ENCODE data around the gene ATP7A. TPM values are rescaled to one million over a fixed set of nuclear protein-coding genes. Genes with fewer than 3 reads are reported as not detected.

The ATP7A gene
- total and polyA plus RNA-seq, 9 of the 15 experiments (the other 6 are each of a cell fraction or from before 2014, with no cell fraction given), result 7.8 to 22.7 (median 11.6) TPM

- H3K4me3 ChIP-seq, result no peak overlapping the region
- intact Hi-C loops (cut with micrococcal nuclease) (loop anchor here (5.0 kb wide), 1 partner anchor 36 kb away; no protein-coding TSS in a partner anchor), in situ Hi-C loops (cut with MboI) (no loop called here)
- no peaks in the 10 kb centered on the region for H3K36me3 ChIP-seq (ENCODE audit: control insufficient read depth, insufficient read depth, low read length)
- H4K20me1 ChIP-seq (replicated peaks; ENCODE audit: control insufficient read depth, insufficient read depth, low read length), result no peaks in the 10 kb centered on the region
- BruUV-seq (replicated peaks), result no TSS peak
- H3K79me2 ChIP-seq (ENCODE audit: control insufficient read depth, insufficient read depth, low read length), result peaks cover 81% of the 10 kb centered on the region
- peak overlapping the region; percentile 15; the same call in 1 of the 2 replicates for H3K4me2 ChIP-seq (ENCODE audit: insufficient read depth, low read length)
- ChIA-PET POLR2A (interaction anchor here (1.0 to 1.3 kb wide), 4 partner anchors 9 to 35 kb away, joined by 3 to 4 read pairs (median 3); no protein-coding TSS in a partner anchor), CTCF (ENCODE audit: low intra/inter-chr PET ratio) (interaction anchor here (0.6 kb wide), 1 partner anchor 213 kb away, joined by 3 read pairs; no protein-coding TSS in a partner anchor)
- H3K27me3 ChIP-seq (ENCODE audit: control insufficient read depth in 2 of 2, insufficient read depth in 2 of 2, low read length in 2 of 2), result no peaks in the 10 kb centered on the region
- FAIRE-seq (peak; percentile 56), DNase-seq (ENCODE audit: extremely low read depth in 1 of 4, low spot score in 3 of 4) (no peak), ATAC-seq (peak; percentile 56)
- no peaks in the 10 kb centered on the region; a peak in 1 of 5 replicates for H3K4me1 ChIP-seq (replicated peaks in 1 of 2; ENCODE audit: control insufficient read depth in 2 of 2, insufficient read depth in 2 of 2, low read length in 2 of 2)
- H3K9ac ChIP-seq (ENCODE audit: insufficient read depth in 1 of 2, low read depth in 2 of 2, low read length in 2 of 2), result no peak overlapping the region
- peak overlapping the region; percentile 34 for H3K27ac ChIP-seq (ENCODE audit: extremely low read depth, low read depth, low read length)
- H2AFZ ChIP-seq (ENCODE audit: low read depth, low read length), result no peak overlapping the region
- H3K9me3 ChIP-seq (replicated peaks; ENCODE audit: control insufficient read depth, insufficient read depth, low read depth, low read length), result no peaks in the 10 kb centered on the region; the same call in 1 of the 2 replicates
- WGBS (ENCODE audit: insufficient coverage, low coverage, missing lambda C conversion rate), result 14% methylated on average over 1 of the region's 1 CpG
- no peaks in the 10 kb centered on the region for H3K9me1 ChIP-seq (ENCODE audit: control insufficient read depth, insufficient read depth, low read length)
- no peak for TF ChIP-seq ZBTB7A (IDR thresholded peaks at IDR 0.05; ENCODE audit: borderline replicate concordance, control insufficient read depth, low read depth, low read length)
- TF ChIP-seq ZNF311 (CRISPR knock-in tag; IDR thresholded peaks at IDR 0.05), result no peak
- TF ChIP-seq ZNF740 (CRISPR knock-in tag; IDR thresholded peaks at IDR 0.05), result no peak
- no peak for TF ChIP-seq ZNF740 (tag; IDR thresholded peaks at IDR 0.05)
- no peak for TF ChIP-seq CBX5 (IDR thresholded peaks at IDR 0.05; ENCODE audit: borderline replicate concordance, low read depth)
- TF ChIP-seq ETV1 (tag; conservative IDR thresholded peaks at IDR 0.05; ENCODE audit: low read depth), result no peak
- no peak for TF ChIP-seq DEAF1 (CRISPR knock-in tag; IDR thresholded peaks at IDR 0.05)
- no peak for TF ChIP-seq SIX5 (IDR thresholded peaks at IDR 0.05; ENCODE audit: borderline replicate concordance in 1 of 2, insufficient read depth in 1 of 2, low read depth in 1 of 2, low read length in 2 of 2)
- no peak for TF ChIP-seq ADNP (tag; IDR thresholded peaks at IDR 0.05)
- no peak for TF ChIP-seq NFE2L1 (tag; IDR thresholded peaks at IDR 0.05; ENCODE audit: borderline replicate concordance, low read depth)
- TF ChIP-seq CHAMP1 (IDR thresholded peaks at IDR 0.05), result no peak
- no peak for TF ChIP-seq MTA1 (IDR thresholded peaks at IDR 0.05; ENCODE audit: borderline replicate concordance)
- TF ChIP-seq PHF21A (IDR thresholded peaks at IDR 0.05; ENCODE audit: borderline replicate concordance, low read depth), result no peak
- no peak for TF ChIP-seq NUFIP1 (IDR thresholded peaks at IDR 0.05; ENCODE audit: partially characterized antibody)
- TF ChIP-seq CAMTA2 (CRISPR knock-in tag; conservative IDR thresholded peaks at IDR 0.05), result no peak
- TF ChIP-seq ZNF444 (CRISPR knock-in tag; IDR thresholded peaks at IDR 0.05), result no peak
- no peak for TF ChIP-seq RBFOX2 (IDR thresholded peaks at IDR 0.05; ENCODE audit: low read depth, low read length)
- TF ChIP-seq ELK3 (CRISPR knock-in tag; IDR thresholded peaks at IDR 0.05), result no peak
Observed at GRCh38 chrX:77953708-77954107, 43.2 kb downstream of the ATP7A start.

Data from K562 (cell line).